GM12874 (cell line): ENCODE measurements around the gene TMEM151A.
A peak's percentile ranks its signal among the peaks of the same experiment; 100 is the strongest.

ENCODE experiments used
- TF ChIP-seq, protein P1 (sequence below): IDR thresholded peaks from 2 replicates; pipeline ENCODE4 v1.5.1; 2011; ENCODE audit warnings: low read depth, mild to moderate bottlenecking, control low read depth, low read length, moderate library complexity; ENCODE audit not compliant: insufficient read depth

The TMEM151A gene

DNA sequence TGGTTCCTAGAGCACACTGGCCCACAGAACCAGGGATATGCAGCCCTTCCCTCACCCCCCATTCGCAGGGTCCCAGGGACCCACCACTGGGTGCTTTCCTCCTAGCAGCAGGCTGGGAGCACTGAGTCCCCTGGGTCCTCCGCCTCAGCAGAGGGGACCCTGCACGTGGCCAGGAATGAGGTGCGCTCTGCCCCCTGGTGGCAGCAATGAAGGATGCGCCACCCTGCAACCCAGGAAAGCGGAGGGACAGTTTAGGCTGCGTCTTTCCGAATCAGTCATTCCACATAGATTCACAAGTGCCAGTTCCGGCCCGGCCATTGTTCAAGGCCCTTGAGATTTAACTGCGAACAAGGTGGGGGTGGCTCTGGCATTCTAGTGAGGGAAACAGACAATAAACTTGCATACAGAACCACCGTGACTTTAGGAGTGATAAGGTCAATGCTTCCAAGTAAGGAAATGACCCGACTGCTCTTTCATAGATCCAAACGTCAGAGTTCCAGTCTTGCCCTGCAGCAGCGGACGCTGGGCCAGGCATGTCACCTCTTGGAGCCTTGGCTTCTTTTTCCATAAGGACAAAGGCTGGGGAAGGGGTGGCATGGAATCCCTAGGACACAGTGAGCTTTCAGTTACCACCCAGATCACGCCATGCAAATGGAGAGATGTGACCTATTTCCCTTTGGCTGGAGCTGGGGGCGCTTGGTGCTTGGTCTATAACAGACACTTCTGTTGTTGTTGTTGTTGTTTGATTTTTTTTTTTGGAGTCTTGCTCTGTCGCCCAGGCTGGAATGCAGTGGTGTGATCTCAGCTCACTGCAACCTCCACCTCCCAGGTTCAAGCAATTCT lies 36.8 kb downstream of the TMEM151A start:
- TF ChIP-seq, protein P1, sequence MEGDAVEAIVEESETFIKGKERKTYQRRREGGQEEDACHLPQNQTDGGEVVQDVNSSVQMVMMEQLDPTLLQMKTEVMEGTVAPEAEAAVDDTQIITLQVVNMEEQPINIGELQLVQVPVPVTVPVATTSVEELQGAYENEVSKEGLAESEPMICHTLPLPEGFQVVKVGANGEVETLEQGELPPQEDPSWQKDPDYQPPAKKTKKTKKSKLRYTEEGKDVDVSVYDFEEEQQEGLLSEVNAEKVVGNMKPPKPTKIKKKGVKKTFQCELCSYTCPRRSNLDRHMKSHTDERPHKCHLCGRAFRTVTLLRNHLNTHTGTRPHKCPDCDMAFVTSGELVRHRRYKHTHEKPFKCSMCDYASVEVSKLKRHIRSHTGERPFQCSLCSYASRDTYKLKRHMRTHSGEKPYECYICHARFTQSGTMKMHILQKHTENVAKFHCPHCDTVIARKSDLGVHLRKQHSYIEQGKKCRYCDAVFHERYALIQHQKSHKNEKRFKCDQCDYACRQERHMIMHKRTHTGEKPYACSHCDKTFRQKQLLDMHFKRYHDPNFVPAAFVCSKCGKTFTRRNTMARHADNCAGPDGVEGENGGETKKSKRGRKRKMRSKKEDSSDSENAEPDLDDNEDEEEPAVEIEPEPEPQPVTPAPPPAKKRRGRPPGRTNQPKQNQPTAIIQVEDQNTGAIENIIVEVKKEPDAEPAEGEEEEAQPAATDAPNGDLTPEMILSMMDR: peak; percentile 90

DNA sequence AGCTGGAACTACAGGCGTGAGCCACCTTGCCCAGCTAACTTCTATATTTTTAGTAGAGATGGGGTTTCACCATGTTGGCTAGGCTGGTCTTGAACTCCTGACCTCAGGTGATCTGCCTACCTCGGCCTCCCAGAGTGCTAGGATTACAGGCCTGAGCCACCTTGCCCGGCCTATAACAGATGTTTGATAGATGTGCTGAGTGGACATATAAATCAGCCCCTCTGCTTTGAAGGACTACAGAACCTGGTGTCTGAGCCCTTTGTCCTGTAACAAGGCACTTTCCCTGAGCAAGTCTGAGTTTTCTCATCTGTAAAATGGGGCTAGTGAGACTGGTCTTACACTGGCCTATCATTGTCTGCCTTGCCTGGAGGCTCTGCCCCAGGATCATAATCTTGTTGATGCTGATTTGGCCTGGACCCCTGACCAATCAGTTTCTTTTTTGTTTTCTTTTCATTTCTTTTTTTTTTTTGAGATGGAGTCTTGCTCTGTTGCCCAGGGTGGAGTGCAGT lies 37.5 kb downstream of the TMEM151A start:
- TF ChIP-seq, protein P1: no peak

DNA sequence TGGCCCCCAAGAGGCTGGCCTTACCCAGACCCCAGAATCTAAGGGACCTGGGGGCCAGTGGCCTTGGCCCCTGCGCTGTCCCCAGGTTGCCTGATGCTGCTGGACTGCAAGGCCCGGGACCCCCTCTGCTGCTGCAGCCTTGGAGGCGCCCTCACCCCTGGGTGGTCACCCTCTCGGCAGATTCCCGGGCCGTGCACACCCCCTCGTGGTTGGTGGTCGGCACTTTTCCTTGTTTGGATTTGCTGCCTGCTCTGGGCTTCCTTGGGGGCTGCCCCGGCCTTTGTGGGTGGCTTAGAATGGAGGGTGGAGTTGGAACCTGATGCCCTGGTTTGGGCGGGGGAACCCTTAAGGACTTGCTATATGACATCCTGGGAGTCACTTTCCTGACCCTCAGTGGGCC lies 39.2 kb downstream of the TMEM151A start:
- TF ChIP-seq, protein P1: no peak

DNA sequence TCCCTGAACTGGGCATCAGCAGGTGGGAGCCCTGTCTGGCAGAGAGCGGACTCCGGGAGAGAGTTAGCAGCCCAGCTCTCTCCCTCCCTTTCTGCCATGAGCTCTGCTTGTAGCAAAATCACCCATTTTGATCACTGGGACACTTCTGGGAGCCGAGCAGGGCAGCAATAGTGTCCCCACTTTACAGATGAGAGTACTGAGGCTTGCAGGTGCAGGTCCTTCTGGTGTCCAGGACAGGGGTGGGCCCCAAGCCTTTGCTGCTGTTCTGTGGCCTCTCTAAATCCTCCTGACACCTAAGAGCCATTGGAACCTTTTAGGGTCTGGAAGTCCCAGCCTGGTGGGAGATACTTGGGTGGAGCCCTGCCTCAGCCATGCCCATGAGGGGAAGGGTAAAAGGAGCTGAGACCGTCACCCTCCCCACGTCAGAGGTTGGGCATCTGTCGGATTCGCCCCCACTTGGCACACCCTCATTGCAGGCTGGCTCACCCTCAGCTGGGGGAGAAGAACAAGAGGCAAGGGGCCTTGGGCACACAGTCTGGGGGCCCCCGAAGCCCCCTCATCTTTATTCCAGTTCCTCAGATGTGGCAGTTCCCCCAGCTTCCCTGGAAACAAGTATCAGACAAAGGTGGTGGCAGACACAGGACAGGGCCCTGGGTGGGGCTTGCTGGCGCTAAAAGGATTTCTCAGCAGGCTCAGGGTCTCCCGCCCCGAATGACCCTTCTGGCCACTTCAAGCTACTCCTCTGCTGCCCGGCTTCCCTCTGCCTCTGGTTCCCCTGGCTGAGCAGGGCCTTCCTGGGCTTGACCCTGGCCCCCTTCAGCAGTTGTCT lies 40.1 kb downstream of the TMEM151A start:
- TF ChIP-seq, protein P1: no peak

DNA sequence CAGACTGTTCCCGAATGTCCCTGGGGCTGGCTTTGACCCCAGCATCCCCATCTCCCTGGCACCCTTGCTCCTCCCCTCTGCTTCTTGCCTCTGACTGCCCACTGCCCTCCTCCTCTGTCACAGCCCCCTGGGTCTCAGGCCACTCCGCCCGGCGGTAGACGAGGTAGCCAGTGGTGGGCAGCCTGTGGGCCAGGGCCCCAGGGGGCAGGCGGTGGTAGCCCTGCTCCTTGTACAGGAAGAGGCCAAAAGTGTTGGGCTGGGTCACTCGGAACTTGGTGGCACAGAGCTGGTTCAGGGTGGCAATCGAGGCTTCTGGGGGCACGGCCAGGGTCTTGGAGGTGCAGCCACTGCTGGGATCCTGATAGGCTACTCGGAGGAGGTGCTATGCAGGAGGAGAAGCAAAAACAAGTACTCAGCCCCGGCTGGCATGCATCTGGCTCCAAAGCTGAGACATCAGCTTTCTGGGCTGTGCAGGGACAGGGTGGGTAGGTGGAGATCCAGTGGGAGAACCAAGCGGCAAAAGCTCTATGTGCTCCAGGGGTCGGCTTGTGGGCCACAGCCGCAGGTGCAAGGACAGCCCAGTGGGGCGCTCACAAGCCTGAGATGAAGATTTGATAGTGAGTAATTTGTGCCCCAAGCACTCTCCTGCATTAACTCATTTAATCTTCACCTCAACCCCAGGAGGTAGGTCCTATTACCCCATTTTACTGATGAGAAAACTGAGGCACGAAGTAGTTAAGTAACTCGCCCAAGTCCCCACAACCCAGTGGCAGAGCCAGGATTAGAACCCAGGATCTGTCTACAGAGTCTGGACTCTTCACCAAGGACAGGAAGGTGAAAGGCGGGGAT lies 40.9 kb downstream of the TMEM151A start:
- TF ChIP-seq, protein P1: no peak

DNA sequence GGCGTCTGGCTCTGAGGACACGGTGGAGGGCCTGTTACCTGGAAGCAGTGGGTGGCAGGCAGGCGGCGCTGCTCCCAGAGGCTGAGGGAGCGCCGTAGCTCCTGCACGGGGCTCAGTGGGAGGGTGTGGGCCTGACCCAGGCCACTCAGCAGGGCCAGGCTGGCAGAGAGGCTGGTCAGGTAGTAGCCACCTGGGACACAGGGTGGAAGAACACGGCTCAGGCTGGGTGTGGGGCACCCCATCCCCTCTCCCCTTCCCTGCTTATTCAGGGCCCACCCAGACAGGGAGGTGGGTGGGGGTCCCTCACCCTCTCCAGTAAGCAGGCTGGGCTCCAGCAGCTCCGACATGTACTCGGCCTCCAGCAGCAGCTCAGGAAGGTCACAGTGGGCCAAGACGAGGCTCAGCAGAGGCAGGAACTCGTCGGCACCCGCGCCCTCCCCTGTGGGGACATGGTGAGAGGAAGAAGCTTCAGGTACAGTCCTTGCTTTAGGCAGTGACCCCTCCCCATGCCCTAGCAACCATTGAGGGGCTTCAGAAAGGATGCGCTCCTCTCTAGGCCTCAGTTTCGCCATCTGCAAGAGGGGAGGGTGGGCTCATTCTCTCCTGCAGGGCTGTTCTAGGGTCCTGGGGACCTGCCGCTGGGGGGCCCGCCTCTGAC lies 41.7 kb downstream of the TMEM151A start:
- TF ChIP-seq, protein P1: no peak
